Measurements from ENCODE around the gene TRPC4. TPM values are rescaled to one million over a fixed set of nuclear protein-coding genes. Genes with fewer than 3 reads are reported as not detected.

The TRPC4 gene
- polyA plus RNA-seq, 3 donors, result not detected

DNA sequence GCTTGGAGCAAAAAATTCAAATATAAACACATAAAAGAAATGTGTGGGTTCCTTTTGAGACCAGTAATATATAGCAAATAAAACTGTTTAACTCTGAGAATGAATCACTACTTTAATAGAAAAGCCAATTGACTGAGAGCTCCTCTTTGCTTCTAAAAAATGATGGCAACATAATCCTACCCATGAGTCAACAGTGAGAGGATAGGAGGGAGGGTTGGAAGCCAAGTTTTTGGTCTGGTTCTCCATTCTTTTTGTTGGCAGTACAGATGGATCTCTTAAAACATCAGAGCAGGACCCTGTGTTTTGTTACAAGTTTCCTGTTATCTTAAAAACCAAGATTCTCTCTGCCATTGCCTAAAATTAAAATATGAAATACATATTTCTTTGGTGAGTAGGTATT, 221.0 kb downstream of the TRPC4 start:
- intact Hi-C loops (cut with micrococcal nuclease), result no loop called here
- Histone ChIP-seq H3K9me3 (replicated peaks in 1 of 2; ENCODE audit: control insufficient read depth in 1 of 2, insufficient read depth in 1 of 2, low read length in 2 of 2) (no peaks in the 10 kb centered on the region), H2AFZ (ENCODE audit: insufficient read depth, low read depth, low read length, poor library complexity, severe bottlenecking) (no peak overlapping the region), H3K27me3 (ENCODE audit: control insufficient read depth in 2 of 2, insufficient read depth in 2 of 2, low read length in 2 of 2) (no peaks in the 10 kb centered on the region), H3K4me2 (replicated peaks; ENCODE audit: extremely low read depth, low read length, poor library complexity, severe bottlenecking) (no peak overlapping the region), H3K9ac (ENCODE audit: insufficient read depth, low read length, poor library complexity, severe bottlenecking) (no peak overlapping the region), H3K27ac (ENCODE audit: low read depth in 1 of 2, low read length in 2 of 2) (no peak overlapping the region), H3K4me1 (ENCODE audit: control insufficient read depth in 1 of 2, insufficient read depth in 2 of 2, low read length in 2 of 2) (no peaks in the 10 kb centered on the region), H3K36me3 (replicated peaks in 1 of 2; ENCODE audit: control insufficient read depth in 1 of 2, insufficient read depth in 2 of 2, low read length in 2 of 2) (no peaks in the 10 kb centered on the region), H3K4me3 (replicated peaks in 1 of 3; ENCODE audit: low read depth in 2 of 3, low read length in 3 of 3) (no peak overlapping the region), H3K79me2 (ENCODE audit: insufficient read depth, low read length) (no peaks in the 10 kb centered on the region), H4K20me1 (ENCODE audit: insufficient read depth, low read length) (no peaks in the 10 kb centered on the region)
- Mint-ChIP-seq H3K36me3 (no peaks in the 10 kb centered on the region), H3K4me1 (no peaks in the 10 kb centered on the region), H3K27me3 (ENCODE audit: low read depth in 3 of 3) (peaks cover 0 to 5% (median 0%) of the 10 kb centered on the region in 3 donors), H3K9me3 (peaks cover 0 to 5% (median 1%) of the 10 kb centered on the region in 7 donors), H3K4me3 (no peak overlapping the region), H3K27ac (no peak overlapping the region)
- TF ChIP-seq, protein P1, sequence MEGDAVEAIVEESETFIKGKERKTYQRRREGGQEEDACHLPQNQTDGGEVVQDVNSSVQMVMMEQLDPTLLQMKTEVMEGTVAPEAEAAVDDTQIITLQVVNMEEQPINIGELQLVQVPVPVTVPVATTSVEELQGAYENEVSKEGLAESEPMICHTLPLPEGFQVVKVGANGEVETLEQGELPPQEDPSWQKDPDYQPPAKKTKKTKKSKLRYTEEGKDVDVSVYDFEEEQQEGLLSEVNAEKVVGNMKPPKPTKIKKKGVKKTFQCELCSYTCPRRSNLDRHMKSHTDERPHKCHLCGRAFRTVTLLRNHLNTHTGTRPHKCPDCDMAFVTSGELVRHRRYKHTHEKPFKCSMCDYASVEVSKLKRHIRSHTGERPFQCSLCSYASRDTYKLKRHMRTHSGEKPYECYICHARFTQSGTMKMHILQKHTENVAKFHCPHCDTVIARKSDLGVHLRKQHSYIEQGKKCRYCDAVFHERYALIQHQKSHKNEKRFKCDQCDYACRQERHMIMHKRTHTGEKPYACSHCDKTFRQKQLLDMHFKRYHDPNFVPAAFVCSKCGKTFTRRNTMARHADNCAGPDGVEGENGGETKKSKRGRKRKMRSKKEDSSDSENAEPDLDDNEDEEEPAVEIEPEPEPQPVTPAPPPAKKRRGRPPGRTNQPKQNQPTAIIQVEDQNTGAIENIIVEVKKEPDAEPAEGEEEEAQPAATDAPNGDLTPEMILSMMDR (IDR thresholded peaks at IDR 0.05), result no peak
- DNase-seq, result no peak

- TF ChIP-seq, protein P1 (IDR thresholded peaks at IDR 0.05), result no peak
- Histone ChIP-seq H3K79me2 (ENCODE audit: insufficient read depth, low read length) (no peaks in the 10 kb centered on the region), H3K27me3 (ENCODE audit: control insufficient read depth in 2 of 2, insufficient read depth in 2 of 2, low read length in 2 of 2) (no peaks in the 10 kb centered on the region), H3K27ac (ENCODE audit: low read depth in 1 of 2, low read length in 2 of 2) (no peak overlapping the region), H3K9ac (ENCODE audit: insufficient read depth, low read length, poor library complexity, severe bottlenecking) (no peak overlapping the region), H3K4me3 (replicated peaks in 1 of 3; ENCODE audit: low read depth in 2 of 3, low read length in 3 of 3) (no peak overlapping the region), H3K4me1 (ENCODE audit: control insufficient read depth in 1 of 2, insufficient read depth in 2 of 2, low read length in 2 of 2) (no peaks in the 10 kb centered on the region), H3K4me2 (replicated peaks; ENCODE audit: extremely low read depth, low read length, poor library complexity, severe bottlenecking) (no peak overlapping the region), H2AFZ (ENCODE audit: insufficient read depth, low read depth, low read length, poor library complexity, severe bottlenecking) (no peak overlapping the region), H4K20me1 (ENCODE audit: insufficient read depth, low read length) (no peaks in the 10 kb centered on the region), H3K9me3 (replicated peaks in 1 of 2; ENCODE audit: control insufficient read depth in 1 of 2, insufficient read depth in 1 of 2, low read length in 2 of 2) (no peaks in the 10 kb centered on the region), H3K36me3 (replicated peaks in 1 of 2; ENCODE audit: control insufficient read depth in 1 of 2, insufficient read depth in 2 of 2, low read length in 2 of 2) (no peaks in the 10 kb centered on the region)
- no peaks in the 10 kb centered on the region for H3K4me1 Mint-ChIP-seq
- DNase-seq, result no peak
- no peak overlapping the region for H3K4me3 Mint-ChIP-seq
- WGBS (ENCODE audit: insufficient coverage), result 45% methylated on average over 3 of the region's 5 CpGs
- no peaks in the 10 kb centered on the region for H3K36me3 Mint-ChIP-seq
- intact Hi-C loops (cut with micrococcal nuclease), result no loop called here
- peaks cover 0 to 5% (median 0%) of the 10 kb centered on the region in 3 donors for H3K27me3 Mint-ChIP-seq (ENCODE audit: low read depth in 3 of 3)
- peaks cover 0 to 10% (median 2%) of the 10 kb centered on the region in 7 donors for H3K9me3 Mint-ChIP-seq
- no peak overlapping the region for H3K27ac Mint-ChIP-seq
These were observed 222.4 kb downstream of the TRPC4 start for GRCh38 chr13:37647031-37647650.

Data from CD14-positive monocyte (primary cell).